Smooth muscle cell (in vitro differentiated cells): ENCODE measurements around the gene SLC39A1. TPM values are rescaled to one million over a fixed set of nuclear protein-coding genes. Genes with fewer than 3 reads are reported as not detected.
A peak's percentile ranks its signal among the peaks of the same experiment; 100 is the strongest.

Source experiments
- DNase-seq: peaks from one replicate; lab custom pipeline; 2025; ENCODE audit not compliant: unreplicated experiment; lab: John Stamatoyannopoulos, UW
- H2AFZ ChIP-seq: fragments of 200-600 bp; sonication (generic); 2 replicates; pipeline ENCODE4 v1.6.0; 2016; ENCODE audit warnings: antibody characterized with exemption, low read depth, mild to moderate bottlenecking
- H3F3A ChIP-seq: fragments of 200-600 bp; sonication (generic); 2 replicates; pipeline ENCODE4 v1.6.0; 2017; ENCODE audit warnings: antibody characterized with exemption, low read depth
- H3K27ac ChIP-seq: fragments of 200-600 bp; sonication (generic); 2 replicates; pipeline ENCODE4 v1.5.1; 2016; ENCODE audit warnings: low read depth, mild to moderate bottlenecking
- H3K27me3 ChIP-seq: fragments of 200-600 bp; sonication (generic); 2 replicates; pipeline ENCODE4 v1.6.1; 2016; ENCODE audit warnings: low read depth, mild to moderate bottlenecking
- H3K36me3 ChIP-seq: fragments of 200-600 bp; sonication (generic); 2 replicates; pipeline ENCODE4 v1.5.1; 2016; ENCODE audit warnings: low read depth
- H3K4me1 ChIP-seq: fragments of 200-600 bp; sonication (generic); 2 replicates; pipeline ENCODE4 v1.5.1; 2016; ENCODE audit warnings: low read depth
- H3K4me2 ChIP-seq: fragments of 200-600 bp; sonication (generic); 2 replicates; pipeline ENCODE4 v1.6.0; 2016; ENCODE audit warnings: mild to moderate bottlenecking
- H3K4me3 ChIP-seq: fragments of 200-600 bp; sonication (generic); 2 replicates; pipeline ENCODE4 v1.5.1; 2016; ENCODE audit warnings: mild to moderate bottlenecking
- H3K79me2 ChIP-seq: fragments of 200-600 bp; sonication (generic); 2 replicates; pipeline ENCODE4 v1.6.0; 2016; ENCODE audit warnings: low read depth, mild to moderate bottlenecking
- H3K9ac ChIP-seq: fragments of 200-600 bp; sonication (generic); 2 replicates; pipeline ENCODE4 v1.6.0; 2016; ENCODE audit warnings: low read depth
- H3K9me3 ChIP-seq: fragments of 200-600 bp; sonication (generic); replicated peaks from 2 replicates; pipeline ENCODE4 v1.5.1; 2016; ENCODE audit warnings: low read depth
- H4K20me1 ChIP-seq: fragments of 200-600 bp; sonication (generic); 2 replicates; pipeline ENCODE4 v1.6.0; 2016; ENCODE audit warnings: low read depth
- CTCF ChIP-seq: fragments of 200-600 bp; sonication (generic); IDR thresholded peaks from 2 replicates; pipeline ENCODE4 v1.5.1; 2017; ENCODE audit warnings: borderline replicate concordance, mild to moderate bottlenecking, antibody characterized with exemption; ENCODE audit not compliant: insufficient read depth, poor library complexity, severe bottlenecking
- WGBS: methylation state at CpG from one replicate; pipeline ENCODE4 v1.1.7; 2016; ENCODE audit warnings: low lambda C conversion rate; 5-methylcytosine and 5-hydroxymethylcytosine counted together
- polyA plus RNA-seq: library from polyadenylated mRNA; unstranded; fragments of >200 nt; fragmentation: Nextera tagmentation; extraction: Ambion mirVana; gene quantifications from 2 replicates; pipeline ENCODE4 v1.2.1, GENCODE V29; 2016
- total RNA-seq: library from RNA; depleted of rRNA; stranded (reverse); fragments of >200 nt; gene quantifications from 2 replicates; pipeline ENCODE4 v1.2.3, GENCODE V29; 2014

Gene SLC39A1
- total and polyA plus RNA-seq, 2 experiments from 2014 or later, result 104 to 143 TPM

GRCh38 chr1:153951801-153952200 is 11.5 kb downstream of the SLC39A1 start:
- H3K27me3 ChIP-seq, result no peaks in the 10 kb centered on the region
- H3K9ac ChIP-seq, result no peak overlapping the region
- H4K20me1 ChIP-seq, result peaks cover 36% of the 10 kb centered on the region
- no peak overlapping the region for H3K4me2 ChIP-seq
- no peak overlapping the region for H3K27ac ChIP-seq
- no peaks in the 10 kb centered on the region for H3F3A ChIP-seq
- no peaks in the 10 kb centered on the region for H3K9me3 ChIP-seq
- H3K4me1 ChIP-seq, result no peaks in the 10 kb centered on the region
- H3K79me2 ChIP-seq, result peaks cover 32% of the 10 kb centered on the region
- no peak overlapping the region for H2AFZ ChIP-seq
- H3K36me3 ChIP-seq, result no peaks in the 10 kb centered on the region
- TF ChIP-seq CTCF, result no peak
- DNase-seq, result no peak
- no peak overlapping the region for H3K4me3 ChIP-seq
- 100% methylated on average over 2 of the region's 2 CpGs for WGBS

- no peaks in the 10 kb centered on the region for H3K36me3 ChIP-seq
- H2AFZ ChIP-seq, result no peak overlapping the region
- peaks cover 28% of the 10 kb centered on the region for H3K79me2 ChIP-seq
These were observed 12.2 kb downstream of the SLC39A1 start for GRCh38 chr1:153951183-153951582.

GRCh38 chr1:153946622-153947241 is 16.6 kb downstream of the SLC39A1 start, which contains the start of gene DENND4B:
Gene DENND4B, minus strand, starts transcription at chr1:153946718. Its CDS starts 2,344 bp downstream, at chr1:153944374.
- Histone ChIP-seq H3K79me2 (peaks cover 19% of the 10 kb centered on the region), H3K4me1 (no peaks in the 10 kb centered on the region), H3F3A (no peaks in the 10 kb centered on the region), H3K27me3 (no peaks in the 10 kb centered on the region), H3K27ac (peak within 1 kb of the TSS; percentile 62), H2AFZ (peak within 1 kb of the TSS; percentile 45), H4K20me1 (no peaks in the 10 kb centered on the region), H3K36me3 (no peaks in the 10 kb centered on the region), H3K9me3 (no peaks in the 10 kb centered on the region), H3K9ac (peak within 1 kb of the TSS; percentile 64), H3K4me3 (peak within 1 kb of the TSS; percentile 96), H3K4me2 (peak within 1 kb of the TSS; percentile 97)
- peak; percentile 96 for TF ChIP-seq CTCF
- WGBS, result 23% methylated on average over 15 of the region's 28 CpGs
- DNase-seq, result peak; percentile 40

More at GRCh38 chr1:153951183-153951582, 12.2 kb downstream of the SLC39A1 start:
- Histone ChIP-seq H4K20me1 (peaks cover 30% of the 10 kb centered on the region), H3K9me3 (no peaks in the 10 kb centered on the region), H3K27me3 (no peaks in the 10 kb centered on the region), H3F3A (no peaks in the 10 kb centered on the region), H3K4me1 (no peaks in the 10 kb centered on the region), H3K27ac (no peak overlapping the region), H3K4me3 (no peak overlapping the region), H3K9ac (no peak overlapping the region), H3K4me2 (no peak overlapping the region)
- 98% methylated on average over 8 of the region's 11 CpGs for WGBS
- no peak for TF ChIP-seq CTCF
- DNase-seq, result no peak
